ENCODE measurements around the gene IGFBP5.

Gene IGFBP5

GRCh38 chr2:216632952-216633615 lies 62.3 kb downstream of the IGFBP5 start, which contains the start of gene IGFBP2:
IGFBP2 (plus strand) TSS chr2:216633420; CDS start chr2:216633524, 104 bp downstream.
- TF ChIP-seq, protein P1, sequence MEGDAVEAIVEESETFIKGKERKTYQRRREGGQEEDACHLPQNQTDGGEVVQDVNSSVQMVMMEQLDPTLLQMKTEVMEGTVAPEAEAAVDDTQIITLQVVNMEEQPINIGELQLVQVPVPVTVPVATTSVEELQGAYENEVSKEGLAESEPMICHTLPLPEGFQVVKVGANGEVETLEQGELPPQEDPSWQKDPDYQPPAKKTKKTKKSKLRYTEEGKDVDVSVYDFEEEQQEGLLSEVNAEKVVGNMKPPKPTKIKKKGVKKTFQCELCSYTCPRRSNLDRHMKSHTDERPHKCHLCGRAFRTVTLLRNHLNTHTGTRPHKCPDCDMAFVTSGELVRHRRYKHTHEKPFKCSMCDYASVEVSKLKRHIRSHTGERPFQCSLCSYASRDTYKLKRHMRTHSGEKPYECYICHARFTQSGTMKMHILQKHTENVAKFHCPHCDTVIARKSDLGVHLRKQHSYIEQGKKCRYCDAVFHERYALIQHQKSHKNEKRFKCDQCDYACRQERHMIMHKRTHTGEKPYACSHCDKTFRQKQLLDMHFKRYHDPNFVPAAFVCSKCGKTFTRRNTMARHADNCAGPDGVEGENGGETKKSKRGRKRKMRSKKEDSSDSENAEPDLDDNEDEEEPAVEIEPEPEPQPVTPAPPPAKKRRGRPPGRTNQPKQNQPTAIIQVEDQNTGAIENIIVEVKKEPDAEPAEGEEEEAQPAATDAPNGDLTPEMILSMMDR (IDR thresholded peaks at IDR 0.05; ENCODE audit: low read depth, low read length), result no peak
- H3K4me3 ChIP-seq (replicated peaks in 1 of 2; ENCODE audit: low read depth in 2 of 2, low read length in 2 of 2), result peak within 1 kb of the TSS in 1 of 2 donors; percentile 37
- DNase-seq (ENCODE audit: low read depth in 2 of 2), result peak in 1 of 2 donors; percentile 18

DNA sequence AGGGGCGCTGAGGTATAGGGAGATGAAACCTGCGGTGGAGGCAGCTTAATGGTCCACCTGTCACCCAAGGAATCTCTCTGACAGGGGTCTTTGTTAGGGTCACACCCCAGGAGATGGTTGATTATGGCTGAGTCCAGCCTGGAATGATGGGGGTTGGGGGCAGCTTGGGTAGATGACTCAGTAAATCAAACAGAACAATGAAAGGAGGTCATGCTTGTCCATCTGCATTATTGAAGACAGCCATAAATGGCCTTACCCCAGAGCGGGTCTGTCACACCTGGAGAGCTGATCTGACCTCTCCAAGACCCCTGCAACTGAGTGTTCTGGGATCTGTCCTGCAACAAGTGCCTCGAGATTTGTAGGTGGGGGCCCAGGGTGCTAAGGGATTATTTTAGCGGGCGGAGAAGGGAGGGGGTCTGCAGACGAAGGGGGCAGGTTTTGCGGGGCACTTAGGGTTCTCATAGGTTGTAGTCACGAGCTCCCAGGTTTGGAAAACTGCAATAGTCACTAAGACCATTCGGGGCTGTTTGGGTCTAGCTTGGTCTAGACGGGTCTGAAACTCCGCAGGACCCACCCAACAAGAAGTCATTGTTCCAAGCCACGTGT lies 62.9 kb downstream of the IGFBP5 start:
- DNase-seq (ENCODE audit: low read depth in 2 of 2), result no peak
- H3K4me3 ChIP-seq (replicated peaks in 1 of 2; ENCODE audit: low read depth in 2 of 2, low read length in 2 of 2), result no peak overlapping the region
- TF ChIP-seq, protein P1 (IDR thresholded peaks at IDR 0.05; ENCODE audit: low read depth, low read length), result no peak

DNA sequence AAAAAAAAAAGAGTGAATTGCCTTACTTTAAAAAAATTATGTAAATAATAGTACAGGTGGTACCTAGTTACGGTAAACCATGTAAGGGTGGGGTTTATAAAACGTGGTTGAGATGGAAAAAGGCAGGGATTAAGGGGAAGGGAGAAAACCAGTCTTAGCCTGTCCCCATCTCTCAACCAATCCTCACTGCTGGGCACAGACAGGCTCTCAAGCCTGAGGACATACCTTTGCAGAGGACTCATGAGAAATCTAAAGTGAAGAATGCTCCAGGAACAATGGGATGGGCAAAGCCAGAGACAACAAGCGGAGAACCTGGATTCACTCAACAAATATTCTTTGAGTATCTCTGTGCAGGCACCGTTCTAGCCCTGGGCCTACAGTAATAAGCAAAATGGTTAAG lies 65.6 kb downstream of the IGFBP5 start:
- no peak overlapping the region for H3K4me3 ChIP-seq (replicated peaks in 1 of 2; ENCODE audit: low read depth in 2 of 2, low read length in 2 of 2)
- TF ChIP-seq, protein P1 (IDR thresholded peaks at IDR 0.05; ENCODE audit: low read depth, low read length), result no peak
- DNase-seq (ENCODE audit: low read depth in 2 of 2), result no peak

DNA sequence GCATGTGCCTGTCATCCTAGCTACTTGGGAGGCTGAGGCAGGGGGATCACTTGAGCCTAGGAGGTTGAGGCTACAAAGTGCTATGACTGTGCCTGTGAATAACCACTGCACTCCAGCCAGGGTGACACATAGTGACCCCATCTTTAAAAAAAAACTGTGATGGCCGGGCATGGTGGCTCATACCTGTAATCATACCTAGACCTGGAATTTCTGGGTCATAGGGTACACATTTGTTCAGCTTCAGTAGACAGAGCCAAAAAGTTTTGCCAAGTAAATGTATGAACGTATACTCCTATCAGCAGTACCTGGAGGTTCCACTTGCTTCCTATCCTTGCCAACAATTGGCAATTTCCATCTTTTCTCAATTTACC lies 68.5 kb downstream of the IGFBP5 start:
- TF ChIP-seq, protein P1 (IDR thresholded peaks at IDR 0.05; ENCODE audit: low read depth, low read length), result no peak
- H3K4me3 ChIP-seq (replicated peaks in 1 of 2; ENCODE audit: low read depth in 2 of 2, low read length in 2 of 2), result no peak overlapping the region
- DNase-seq (ENCODE audit: low read depth in 2 of 2), result no peak

GRCh38 chr2:216626168-216626874 lies 69.0 kb downstream of the IGFBP5 start:
- TF ChIP-seq, protein P1 (IDR thresholded peaks at IDR 0.05; ENCODE audit: low read depth, low read length), result no peak
- DNase-seq (ENCODE audit: low read depth in 2 of 2), result no peak
- H3K4me3 ChIP-seq (replicated peaks in 1 of 2; ENCODE audit: low read depth in 2 of 2, low read length in 2 of 2), result no peak overlapping the region

DNA sequence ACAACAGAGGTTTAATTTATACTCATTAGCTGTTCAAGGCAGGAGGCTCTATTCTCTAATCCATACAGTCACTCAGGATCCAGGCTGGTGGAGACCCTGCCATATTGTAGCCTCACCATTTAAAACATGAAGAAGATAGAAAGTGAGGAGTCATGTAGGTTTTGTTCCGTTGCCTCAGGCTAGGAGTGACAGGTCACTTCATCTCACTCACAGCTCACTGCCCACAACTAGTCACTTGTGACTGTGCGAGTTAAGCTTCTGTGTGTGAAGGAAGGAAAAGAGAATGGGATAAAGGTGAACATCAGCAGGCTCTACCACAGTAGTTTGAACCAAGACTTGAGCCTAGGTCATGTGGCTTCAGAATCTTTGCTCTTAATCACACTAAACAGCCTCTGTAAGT lies 71.1 kb downstream of the IGFBP5 start:
- no peak for DNase-seq (ENCODE audit: low read depth in 2 of 2)
- TF ChIP-seq, protein P1 (IDR thresholded peaks at IDR 0.05; ENCODE audit: low read depth, low read length), result no peak
- no peak overlapping the region for H3K4me3 ChIP-seq (replicated peaks in 1 of 2; ENCODE audit: low read depth in 2 of 2, low read length in 2 of 2)

Data from cardiac fibroblast (primary cell).